HepG2 (cell line): ENCODE measurements around the gene GKN1. TPM values are rescaled to one million over a fixed set of nuclear protein-coding genes. Genes with fewer than 3 reads are reported as not detected.

ENCODE experiments used
- ATAC-seq: fragments of 200-7000 bp; cut with Tn5 transposase; 3 replicates; pipeline ENCODE4 v1.9.1; 2020; ENCODE audit warnings: mild to moderate bottlenecking, moderate library complexity
- BruUV-seq: library from RNA; stranded (reverse); fragments of 400-500 nt; replicated peaks from 2 replicates; lab custom pipeline; 2021; lab: Mats Ljungman, UMichigan
- CTCF ChIA-PET: fragments of 300-600 bp; formaldehyde crosslinking; extraction: SDS; loops from one replicate; lab custom pipeline; 2021; ENCODE audit warnings: low total read pairs, inconsistent platforms, low intra/inter-chr PET ratio; lab: Yijun Ruan, JAX
- POLR2A ChIA-PET: fragments of 350-600 bp; sonication (Branson Sonifier 250); formaldehyde crosslinking; loops from one replicate; lab custom pipeline; 2020; ENCODE audit warnings: antibody characterized with exemption, inconsistent platforms; lab: Yijun Ruan, JAX
- DNase-seq: peaks from one replicate; pipeline ENCODE4 v3.0.0-alpha.2; 2015; ENCODE audit warnings: low spot score
- FAIRE-seq: peaks from 3 replicates; lab custom pipeline; 2011; peaks lifted over from hg19 to GRCh38; lab: Jason Lieb, UNC
- H2AFZ ChIP-seq: one replicate; pipeline ENCODE4 v1.6.1; 2011; ENCODE audit warnings: low read length, inconsistent platforms
- H3K27ac ChIP-seq: fragments of 300-600 bp; 3 replicates; pipeline ENCODE4 v1.8.0; 2011; ENCODE audit warnings: mixed run types, mild to moderate bottlenecking, mixed read lengths, low read length, inconsistent platforms; ENCODE audit not compliant: insufficient read depth; ENCODE audit errors: extremely low read length
- H3K27me3 ChIP-seq, 2 experiments: fragments of 200-600 bp in 1 of 2; 2 replicates in 1 of 2; 3 replicates in 1 of 2; pipeline versions ENCODE4 v1.6.0 to v1.8.0; 2011; ENCODE audit warnings: low read length in 2 of 2, mild to moderate bottlenecking in 2 of 2, moderate library complexity in 2 of 2, inconsistent platforms in 1 of 2; ENCODE audit not compliant: insufficient read depth in 2 of 2, control insufficient read depth in 1 of 2
- H3K36me3 ChIP-seq, 2 experiments: fragments of 200-600 bp in 1 of 2; replicated peaks in 1 of 2; 2 replicates in 1 of 2; 3 replicates in 1 of 2; pipeline versions ENCODE4 v1.5.1 to v1.8.0; 2011; ENCODE audit warnings: low read length in 2 of 2, inconsistent platforms in 1 of 2; ENCODE audit not compliant: insufficient read depth in 2 of 2, control insufficient read depth in 1 of 2
- H3K4me1 ChIP-seq: 2 replicates; pipeline ENCODE4 v1.5.1; 2012; ENCODE audit warnings: low read length, inconsistent platforms; ENCODE audit not compliant: insufficient read depth
- H3K4me2 ChIP-seq: 2 replicates; pipeline ENCODE4 v1.6.0; 2011; ENCODE audit warnings: low read depth, low read length, inconsistent platforms
- H3K4me3 ChIP-seq, 3 experiments: fragments of 200-600 bp in 1 of 3; sonication (generic), shearing (Covaris generic) in 1 of 3; replicated peaks in 1 of 3; 2 replicates each; pipeline ENCODE4 v1.5.1; 2011 to 2016; ENCODE audit warnings: low read length in 3 of 3, inconsistent platforms in 2 of 3, low read depth in 2 of 3, mild to moderate bottlenecking in 2 of 3, control low read depth in 1 of 3, mixed read lengths in 1 of 3; ENCODE audit not compliant: insufficient read depth in 1 of 3
- H3K79me2 ChIP-seq: one replicate; pipeline ENCODE4 v1.6.1; 2011; ENCODE audit warnings: low read length, inconsistent platforms; ENCODE audit not compliant: insufficient read depth
- H3K9ac ChIP-seq: 2 replicates; pipeline ENCODE4 v1.6.0; 2011; ENCODE audit warnings: mild to moderate bottlenecking, low read depth, low read length, inconsistent platforms; ENCODE audit not compliant: insufficient read depth
- H3K9me3 ChIP-seq: 2 replicates; pipeline ENCODE4 v1.5.1; 2012; ENCODE audit warnings: mild to moderate bottlenecking, low read length
- H4K20me1 ChIP-seq: 2 replicates; pipeline ENCODE4 v1.6.0; 2011; ENCODE audit warnings: inconsistent platforms, mild to moderate bottlenecking, low read length, moderate library complexity; ENCODE audit not compliant: insufficient read depth
- CREBL2 ChIP-seq: sonication (generic); formaldehyde crosslinking; IDR thresholded peaks from 2 replicates; pipeline ENCODE4 v1.8.1; 2023; ENCODE audit warnings: missing genetic modification reagents, mild to moderate bottlenecking, borderline replicate concordance
- EEA1 ChIP-seq: sonication (generic); formaldehyde crosslinking; IDR thresholded peaks from 2 replicates; pipeline ENCODE4 v1.5.1; 2020; ENCODE audit warnings: mild to moderate bottlenecking, missing genetic modification reagents, borderline replicate concordance
- HES4 ChIP-seq: sonication (generic); formaldehyde crosslinking; IDR thresholded peaks from 2 replicates; pipeline ENCODE4 v1.9.0; 2021; ENCODE audit warnings: mild to moderate bottlenecking, missing genetic modification reagents, borderline replicate concordance
- MLXIP ChIP-seq: sonication (generic); formaldehyde crosslinking; IDR thresholded peaks from 2 replicates; pipeline ENCODE4 v1.9.0; 2021; ENCODE audit warnings: missing genetic modification reagents, borderline replicate concordance
- NFAT5 ChIP-seq: sonication (generic); formaldehyde crosslinking; IDR thresholded peaks from 2 replicates; pipeline ENCODE4 v1.4.0; 2020; ENCODE audit warnings: missing genetic modification reagents
- ZNF44 ChIP-seq: sonication (generic); formaldehyde crosslinking; IDR thresholded peaks from 2 replicates; pipeline ENCODE4 v1.5.1; 2020; ENCODE audit warnings: mild to moderate bottlenecking, missing genetic modification reagents
- ZNF713 ChIP-seq: sonication (generic); formaldehyde crosslinking; IDR thresholded peaks from 2 replicates; pipeline ENCODE4 v1.4.0; 2020; ENCODE audit warnings: mild to moderate bottlenecking, missing genetic modification reagents
- WGBS: methylation state at CpG from one replicate; pipeline ENCODE4 v1.1.6; 2017; ENCODE audit warnings: low lambda C conversion rate; 5-methylcytosine and 5-hydroxymethylcytosine counted together
- in situ Hi-C: cut with HindIII; loops from 2 replicates; pipeline ENCODE4 v1.10.0; 2017; ENCODE audit warnings: low pct_unique_long_range_greater_than_20kb; ENCODE audit not compliant: extremely low pct_ligation_motif_present
- intact Hi-C: fragments of 100-400 bp; cut with micrococcal nuclease; formaldehyde crosslinking; loops from one replicate; pipeline ENCODE4 v1.10.0; 2022; ENCODE audit not compliant: unreplicated experiment
- polyA plus RNA-seq, 8 experiments: library from polyadenylated mRNA; depleted of rRNA in 3 of 8; stranded (reverse) in 7 of 8; unstranded in 1 of 8; fragments of >200 nt; fragmentation: Illumina TruSeq in 4 of 8; extraction: Trizol in 4 of 8; gene quantifications; 2 replicates each; pipeline versions ENCODE4 v1.2.1 to v1.2.3, GENCODE V29; 2011 to 2016; ENCODE audit warnings: low read depth in 4 of 8, missing spikeins in 1 of 8, mixed read lengths in 1 of 8; ENCODE audit not compliant: insufficient read depth in 1 of 8
- total RNA-seq, 5 experiments: library from RNA; depleted of rRNA; stranded (reverse); fragments of >200 nt; fragmentation: Illumina TruSeq; extraction: Trizol; gene quantifications; 2 replicates each; pipeline ENCODE4 v1.2.3, GENCODE V29; 2016; ENCODE audit warnings: low read depth in 1 of 5

GKN1 gene
- total and polyA plus RNA-seq, 2 of the 13 experiments (the other 11 are each of a cell fraction or from before 2014, with no cell fraction given), result not detected

GRCh38 chr2:68951899-68952298 is 22.5 kb upstream of the GKN1 start:
- H4K20me1 ChIP-seq, result no peaks in the 10 kb centered on the region
- 23% methylated on average over 4 of the region's 4 CpGs for WGBS
- in situ Hi-C loops, result no loop called here
- H2AFZ ChIP-seq, result no peak overlapping the region
- FAIRE-seq, result no peak
- no peaks in the 10 kb centered on the region for H3K79me2 ChIP-seq
- peaks cover 2 to 40% of the 10 kb centered on the region in 2 experiments; a peak in 3 of 5 replicates for H3K27me3 ChIP-seq
- no peaks in the 10 kb centered on the region for H3K36me3 ChIP-seq
- intact Hi-C loops, result no loop called here
- no peak overlapping the region for H3K4me3 ChIP-seq
- no peak for ATAC-seq
- no peaks in the 10 kb centered on the region for H3K9me3 ChIP-seq
- TF ChIP-seq MLXIP (no peak), EEA1 (CRISPR knock-in tag) (no peak), HES4 (CRISPR knock-in tag) (no peak), ZNF44 (CRISPR knock-in tag) (no peak), NFAT5 (CRISPR knock-in tag) (no peak), ZNF713 (CRISPR knock-in tag) (no peak), CREBL2 (no peak)
- no peak overlapping the region for H3K9ac ChIP-seq
- ChIA-PET CTCF (no interaction called here), POLR2A (no interaction called here)
- DNase-seq, result no peak
- H3K27ac ChIP-seq, result no peak overlapping the region
- H3K4me2 ChIP-seq, result no peak overlapping the region
- H3K4me1 ChIP-seq, result no peaks in the 10 kb centered on the region
- BruUV-seq, result no TSS peak
